ENCODE results near the gene KCND3.

Gene KCND3

DNA sequence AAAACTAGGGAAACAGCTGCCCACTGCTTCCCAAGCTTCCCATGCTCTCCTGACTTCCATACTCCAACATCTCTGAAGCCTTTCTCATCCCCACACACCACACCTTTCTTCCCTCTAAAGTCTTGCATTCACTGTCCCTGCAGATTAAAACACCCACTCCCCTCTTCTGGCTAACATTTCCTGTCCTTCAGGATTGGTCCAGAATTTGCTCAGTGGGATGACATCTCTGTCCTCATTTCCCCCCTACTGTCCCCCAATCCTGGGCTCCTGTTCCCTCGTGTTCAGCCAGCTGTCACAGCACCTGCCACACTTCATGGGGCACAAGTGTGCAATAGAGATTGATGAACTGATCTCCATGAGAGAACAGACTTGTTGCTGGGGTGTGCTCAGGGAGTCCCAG lies 82.7 kb downstream of the KCND3 start:
- Histone ChIP-seq H3K4me3 (ENCODE audit: low read length in 2 of 2) (no peak overlapping the region), H3K27ac (ENCODE audit: low read depth in 2 of 2, low read length in 2 of 2) (no peak overlapping the region), H3K9ac (ENCODE audit: low read depth in 1 of 2, low read length in 2 of 2) (no peak overlapping the region), H3K27me3 (ENCODE audit: control insufficient read depth in 2 of 2, insufficient read depth in 2 of 2, low read length in 2 of 2) (peaks cover 0 to 3% of the 10 kb centered on the region in 2 donors), H3K4me1 (ENCODE audit: control insufficient read depth in 2 of 2, insufficient read depth in 2 of 2, low read length in 2 of 2) (no peaks in the 10 kb centered on the region), H3K9me3 (ENCODE audit: control insufficient read depth in 2 of 2, low read length in 2 of 2) (no peaks in the 10 kb centered on the region), H3K36me3 (ENCODE audit: control insufficient read depth in 2 of 2, insufficient read depth in 2 of 2, low read length in 2 of 2) (no peaks in the 10 kb centered on the region)

DNA sequence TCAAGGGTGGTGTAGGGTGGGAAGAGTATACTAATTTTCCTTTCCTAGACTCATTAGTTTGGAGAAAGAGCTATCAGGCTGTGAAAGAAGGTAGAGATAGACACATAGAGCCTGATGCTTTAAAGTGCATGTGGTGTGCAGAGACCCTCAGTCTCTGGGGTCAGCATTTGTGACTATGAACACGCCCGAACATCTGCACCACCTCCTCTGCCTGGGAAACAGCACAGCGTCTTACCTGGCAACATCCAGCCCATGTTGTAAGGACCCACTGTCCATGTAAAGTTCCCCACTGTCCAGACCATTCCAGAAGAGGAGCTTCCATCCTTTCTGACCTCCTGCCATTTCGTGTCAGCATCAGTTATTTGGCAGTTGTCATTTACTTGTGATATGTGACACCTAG lies 83.4 kb downstream of the KCND3 start:
- H3K27ac ChIP-seq (ENCODE audit: low read depth in 2 of 2, low read length in 2 of 2), result no peak overlapping the region
- H3K4me1 ChIP-seq (ENCODE audit: control insufficient read depth in 2 of 2, insufficient read depth in 2 of 2, low read length in 2 of 2), result no peaks in the 10 kb centered on the region
- H3K36me3 ChIP-seq (ENCODE audit: control insufficient read depth in 2 of 2, insufficient read depth in 2 of 2, low read length in 2 of 2), result no peaks in the 10 kb centered on the region
- H3K4me3 ChIP-seq (ENCODE audit: low read length in 2 of 2), result no peak overlapping the region
- no peaks in the 10 kb centered on the region for H3K9me3 ChIP-seq (ENCODE audit: control insufficient read depth in 2 of 2, low read length in 2 of 2)
- peaks cover 0 to 3% of the 10 kb centered on the region in 2 donors for H3K27me3 ChIP-seq (ENCODE audit: control insufficient read depth in 2 of 2, insufficient read depth in 2 of 2, low read length in 2 of 2)
- no peak overlapping the region for H3K9ac ChIP-seq (ENCODE audit: low read depth in 1 of 2, low read length in 2 of 2)

DNA sequence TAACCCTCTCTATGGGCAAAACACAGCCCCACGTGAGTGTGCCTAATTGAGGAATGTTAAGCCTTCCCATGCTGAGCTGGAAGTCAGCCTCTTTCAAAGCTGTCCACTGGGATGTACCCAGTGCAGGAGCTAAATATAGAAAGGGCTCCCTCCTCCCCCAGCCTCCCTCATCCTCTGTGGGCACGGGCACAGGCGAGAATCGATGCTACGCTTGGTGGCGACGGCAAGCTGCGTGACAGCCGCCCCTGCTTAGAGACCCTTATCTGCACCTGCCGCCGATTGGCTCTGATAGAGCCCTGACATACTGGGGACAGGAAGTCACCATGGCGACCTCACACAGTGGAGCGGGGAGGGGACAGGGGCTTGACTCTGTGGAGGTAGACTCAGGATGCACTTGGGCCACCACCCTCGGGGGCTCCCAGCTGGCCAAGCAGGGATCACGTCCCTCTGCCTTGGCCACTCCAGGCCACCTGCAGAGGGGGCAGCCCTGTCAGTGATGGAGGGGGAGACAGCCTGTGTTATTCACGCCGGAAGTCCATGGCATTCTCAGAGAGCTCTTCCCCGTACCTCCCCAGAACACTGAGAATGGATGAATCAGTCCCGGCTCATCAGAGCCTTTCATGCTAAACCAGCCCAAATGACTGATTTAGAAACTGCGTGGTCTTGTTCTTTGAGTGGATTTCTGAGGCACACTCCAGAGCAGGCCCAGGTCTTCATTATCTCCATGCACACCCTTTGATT lies 84.8 kb downstream of the KCND3 start:
- Histone ChIP-seq H3K27me3 (ENCODE audit: control insufficient read depth in 2 of 2, insufficient read depth in 2 of 2, low read length in 2 of 2) (peaks cover 0 to 3% of the 10 kb centered on the region in 2 donors), H3K36me3 (ENCODE audit: control insufficient read depth in 2 of 2, insufficient read depth in 2 of 2, low read length in 2 of 2) (no peaks in the 10 kb centered on the region), H3K9me3 (ENCODE audit: control insufficient read depth in 2 of 2, low read length in 2 of 2) (no peaks in the 10 kb centered on the region), H3K4me1 (ENCODE audit: control insufficient read depth in 2 of 2, insufficient read depth in 2 of 2, low read length in 2 of 2) (no peaks in the 10 kb centered on the region), H3K27ac (ENCODE audit: low read depth in 2 of 2, low read length in 2 of 2) (no peak overlapping the region), H3K9ac (ENCODE audit: low read depth in 1 of 2, low read length in 2 of 2) (no peak overlapping the region), H3K4me3 (ENCODE audit: low read length in 2 of 2) (no peak overlapping the region)

DNA sequence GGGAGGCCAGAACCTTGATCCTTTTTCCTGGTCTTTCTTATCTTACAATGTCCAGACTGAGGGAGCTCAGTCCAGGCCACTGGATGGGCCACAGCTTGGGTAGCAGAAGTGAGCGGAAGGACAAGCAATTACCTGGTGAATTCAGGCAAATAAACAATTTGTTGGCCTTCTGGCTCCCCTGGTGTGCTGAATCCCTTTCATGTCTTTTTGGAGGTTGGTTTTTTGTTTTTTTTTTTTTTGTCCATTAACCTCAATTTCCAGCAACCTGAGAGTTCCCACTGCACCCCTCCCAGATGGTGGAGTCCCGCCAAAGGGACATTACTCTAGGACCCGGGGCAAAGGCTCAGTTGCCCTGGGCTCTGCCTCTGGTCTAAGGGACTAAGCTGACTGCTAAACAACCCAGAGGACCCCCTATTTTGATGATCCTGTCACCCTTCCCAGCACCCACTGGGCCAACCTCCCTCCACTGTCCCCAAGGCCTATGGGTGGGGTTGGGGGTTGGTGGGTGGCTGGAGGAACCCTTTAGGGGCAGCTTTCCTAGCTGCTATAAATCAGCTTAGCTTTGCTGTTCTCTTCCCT lies 85.5 kb downstream of the KCND3 start:
- Histone ChIP-seq H3K36me3 (ENCODE audit: control insufficient read depth in 2 of 2, insufficient read depth in 2 of 2, low read length in 2 of 2) (no peaks in the 10 kb centered on the region), H3K4me1 (ENCODE audit: control insufficient read depth in 2 of 2, insufficient read depth in 2 of 2, low read length in 2 of 2) (no peaks in the 10 kb centered on the region), H3K9ac (ENCODE audit: low read depth in 1 of 2, low read length in 2 of 2) (no peak overlapping the region), H3K4me3 (ENCODE audit: low read length in 2 of 2) (no peak overlapping the region), H3K27ac (ENCODE audit: low read depth in 2 of 2, low read length in 2 of 2) (no peak overlapping the region), H3K9me3 (ENCODE audit: control insufficient read depth in 2 of 2, low read length in 2 of 2) (no peaks in the 10 kb centered on the region), H3K27me3 (ENCODE audit: control insufficient read depth in 2 of 2, insufficient read depth in 2 of 2, low read length in 2 of 2) (peaks cover 0 to under 1% of the 10 kb centered on the region in 2 donors)

DNA sequence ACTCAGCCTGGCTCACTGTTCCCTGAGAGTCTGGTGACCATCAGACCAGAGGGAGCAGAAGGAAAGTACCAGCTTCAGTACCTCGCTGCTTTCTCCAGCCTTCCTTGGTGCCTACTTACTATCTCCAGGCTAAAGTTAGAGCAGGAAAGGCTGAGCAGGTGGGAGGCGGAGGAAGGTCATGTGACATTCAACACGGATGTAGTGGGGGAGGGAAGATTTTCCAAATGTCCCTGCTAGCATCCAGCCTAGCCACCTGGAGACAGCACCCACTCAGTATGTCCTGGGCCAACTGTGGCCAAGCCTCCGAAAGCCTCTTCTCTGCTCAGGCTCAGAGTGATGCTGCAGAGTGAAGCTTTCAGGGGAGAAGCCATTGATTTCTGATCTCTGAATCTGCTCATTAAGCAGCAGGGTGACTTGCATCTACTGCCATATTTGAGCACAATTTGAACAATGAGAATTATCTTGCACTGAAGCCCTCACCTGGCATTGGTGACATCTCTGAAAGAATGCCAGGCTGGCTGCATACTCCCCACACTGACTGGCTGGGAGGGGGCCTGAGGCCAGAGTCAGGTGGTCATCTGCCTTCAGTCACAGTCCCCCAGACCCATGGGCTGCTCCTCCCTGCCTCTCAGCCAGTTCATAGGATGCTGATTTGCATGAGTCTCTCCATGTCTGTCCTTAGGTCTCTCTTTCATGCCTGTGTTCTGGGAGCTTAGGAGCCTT lies 86.2 kb downstream of the KCND3 start:
- Histone ChIP-seq H3K4me3 (ENCODE audit: low read length in 2 of 2) (no peak overlapping the region), H3K36me3 (ENCODE audit: control insufficient read depth in 2 of 2, insufficient read depth in 2 of 2, low read length in 2 of 2) (no peaks in the 10 kb centered on the region), H3K27me3 (ENCODE audit: control insufficient read depth in 2 of 2, insufficient read depth in 2 of 2, low read length in 2 of 2) (no peaks in the 10 kb centered on the region), H3K9ac (ENCODE audit: low read depth in 1 of 2, low read length in 2 of 2) (no peak overlapping the region), H3K4me1 (ENCODE audit: control insufficient read depth in 2 of 2, insufficient read depth in 2 of 2, low read length in 2 of 2) (no peaks in the 10 kb centered on the region), H3K9me3 (ENCODE audit: control insufficient read depth in 2 of 2, low read length in 2 of 2) (no peaks in the 10 kb centered on the region), H3K27ac (ENCODE audit: low read depth in 2 of 2, low read length in 2 of 2) (no peak overlapping the region)

DNA sequence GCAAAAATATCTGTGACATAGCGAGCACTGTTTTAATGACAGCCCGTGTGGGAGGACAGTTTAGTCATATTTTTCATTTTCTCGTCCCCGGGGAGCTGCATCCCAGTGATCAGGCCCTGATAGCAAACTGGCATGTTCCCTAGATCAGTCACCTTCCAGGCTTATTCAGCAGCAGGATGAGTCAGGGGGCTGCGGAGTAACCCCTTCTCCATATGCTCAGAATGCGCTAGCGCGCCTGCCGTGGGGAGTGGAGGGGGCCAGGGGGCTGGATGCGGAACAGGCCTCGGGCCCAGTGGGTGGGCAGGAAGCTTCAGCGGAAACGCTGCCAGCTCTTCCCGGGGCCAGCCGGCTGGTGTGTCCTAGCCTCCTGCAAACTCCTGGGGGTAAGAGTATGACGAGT lies 94.0 kb downstream of the KCND3 start:
- H3K4me1 ChIP-seq (ENCODE audit: control insufficient read depth in 2 of 2, insufficient read depth in 2 of 2, low read length in 2 of 2), result no peaks in the 10 kb centered on the region
- no peaks in the 10 kb centered on the region for H3K27me3 ChIP-seq (ENCODE audit: control insufficient read depth in 2 of 2, insufficient read depth in 2 of 2, low read length in 2 of 2)
- no peak overlapping the region for H3K27ac ChIP-seq (ENCODE audit: low read depth in 2 of 2, low read length in 2 of 2)
- no peak overlapping the region for H3K4me3 ChIP-seq (ENCODE audit: low read length in 2 of 2)
- H3K36me3 ChIP-seq (ENCODE audit: control insufficient read depth in 2 of 2, insufficient read depth in 2 of 2, low read length in 2 of 2), result no peaks in the 10 kb centered on the region
- no peaks in the 10 kb centered on the region for H3K9me3 ChIP-seq (ENCODE audit: control insufficient read depth in 2 of 2, low read length in 2 of 2)
- H3K9ac ChIP-seq (ENCODE audit: low read depth in 1 of 2, low read length in 2 of 2), result no peak overlapping the region

DNA sequence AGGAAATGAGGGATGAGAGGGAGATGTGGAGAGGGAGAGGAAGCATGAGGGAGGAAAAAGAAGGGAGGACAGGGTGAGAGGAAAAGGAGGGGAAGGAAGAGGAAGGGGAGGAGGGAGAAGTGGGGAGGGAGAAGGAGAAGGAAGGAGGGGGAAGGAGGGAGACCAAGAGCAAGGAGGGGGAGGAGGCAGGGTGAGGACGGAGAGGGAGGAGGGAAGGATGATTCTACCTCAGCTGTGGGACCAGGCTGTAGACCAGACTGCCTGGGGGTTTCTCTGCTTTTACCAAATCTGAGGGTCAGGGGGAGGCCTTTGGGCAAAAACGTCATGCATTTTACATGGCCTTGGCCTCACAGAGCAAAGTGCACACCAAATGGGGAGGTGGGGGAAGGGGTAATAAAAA lies 94.5 kb downstream of the KCND3 start:
- H3K4me3 ChIP-seq (ENCODE audit: low read length in 2 of 2), result no peak overlapping the region
- no peak overlapping the region for H3K9ac ChIP-seq (ENCODE audit: low read depth in 1 of 2, low read length in 2 of 2)
- no peaks in the 10 kb centered on the region for H3K9me3 ChIP-seq (ENCODE audit: control insufficient read depth in 2 of 2, low read length in 2 of 2)
- no peaks in the 10 kb centered on the region for H3K36me3 ChIP-seq (ENCODE audit: control insufficient read depth in 2 of 2, insufficient read depth in 2 of 2, low read length in 2 of 2)
- no peaks in the 10 kb centered on the region for H3K27me3 ChIP-seq (ENCODE audit: control insufficient read depth in 2 of 2, insufficient read depth in 2 of 2, low read length in 2 of 2)
- H3K27ac ChIP-seq (ENCODE audit: low read depth in 2 of 2, low read length in 2 of 2), result no peak overlapping the region
- H3K4me1 ChIP-seq (ENCODE audit: control insufficient read depth in 2 of 2, insufficient read depth in 2 of 2, low read length in 2 of 2), result no peaks in the 10 kb centered on the region

DNA sequence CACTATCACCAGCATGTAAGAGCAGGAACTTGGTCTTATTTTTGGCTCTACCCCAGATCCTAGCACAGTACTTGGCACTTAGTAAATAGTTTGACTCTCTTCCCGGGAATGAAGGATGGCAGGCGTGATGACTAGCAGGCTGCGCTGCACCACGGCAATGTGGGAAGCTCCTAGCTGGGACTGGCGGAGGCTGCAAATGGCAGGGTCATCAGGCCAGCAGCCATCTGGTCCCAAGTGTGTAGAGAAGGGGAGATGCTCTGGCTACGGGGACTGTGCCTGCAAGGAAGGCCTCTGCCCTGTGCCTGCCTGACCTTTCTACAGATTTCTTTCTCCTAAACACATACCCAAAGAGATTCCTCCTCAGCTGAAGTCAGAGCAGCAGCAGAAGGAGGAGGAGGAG lies 95.0 kb downstream of the KCND3 start:
- Histone ChIP-seq H3K9me3 (ENCODE audit: control insufficient read depth in 2 of 2, low read length in 2 of 2) (no peaks in the 10 kb centered on the region), H3K36me3 (ENCODE audit: control insufficient read depth in 2 of 2, insufficient read depth in 2 of 2, low read length in 2 of 2) (no peaks in the 10 kb centered on the region), H3K4me1 (ENCODE audit: control insufficient read depth in 2 of 2, insufficient read depth in 2 of 2, low read length in 2 of 2) (no peaks in the 10 kb centered on the region), H3K4me3 (ENCODE audit: low read length in 2 of 2) (no peak overlapping the region), H3K9ac (ENCODE audit: low read depth in 1 of 2, low read length in 2 of 2) (no peak overlapping the region), H3K27me3 (ENCODE audit: control insufficient read depth in 2 of 2, insufficient read depth in 2 of 2, low read length in 2 of 2) (no peaks in the 10 kb centered on the region), H3K27ac (ENCODE audit: low read depth in 2 of 2, low read length in 2 of 2) (no peak overlapping the region)

DNA sequence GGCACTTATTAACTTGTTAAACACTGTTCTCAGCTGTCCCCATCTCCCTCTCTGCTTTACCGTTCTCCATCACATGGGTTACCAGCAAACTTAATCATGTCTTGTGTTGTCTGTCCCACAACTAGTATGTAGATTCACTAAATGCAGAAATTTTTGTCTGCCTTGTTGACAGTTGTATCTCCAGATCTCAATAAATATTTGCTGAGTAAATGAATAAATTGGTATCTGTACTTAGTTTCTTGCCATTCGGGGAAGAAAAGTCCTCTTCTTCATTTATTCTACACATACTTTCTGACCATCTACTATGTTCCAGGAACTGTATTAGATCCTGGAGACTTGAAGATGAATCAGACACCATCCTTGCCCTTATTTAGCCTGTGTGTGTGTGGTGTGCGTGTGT lies 97.9 kb downstream of the KCND3 start:
- Histone ChIP-seq H3K9ac (ENCODE audit: low read depth in 1 of 2, low read length in 2 of 2) (no peak overlapping the region), H3K36me3 (ENCODE audit: control insufficient read depth in 2 of 2, insufficient read depth in 2 of 2, low read length in 2 of 2) (no peaks in the 10 kb centered on the region), H3K27ac (ENCODE audit: low read depth in 2 of 2, low read length in 2 of 2) (no peak overlapping the region), H3K9me3 (ENCODE audit: control insufficient read depth in 2 of 2, low read length in 2 of 2) (no peaks in the 10 kb centered on the region), H3K4me1 (ENCODE audit: control insufficient read depth in 2 of 2, insufficient read depth in 2 of 2, low read length in 2 of 2) (no peaks in the 10 kb centered on the region), H3K27me3 (ENCODE audit: control insufficient read depth in 2 of 2, insufficient read depth in 2 of 2, low read length in 2 of 2) (peaks cover 0 to 3% of the 10 kb centered on the region in 2 donors), H3K4me3 (ENCODE audit: low read length in 2 of 2) (no peak overlapping the region)

DNA sequence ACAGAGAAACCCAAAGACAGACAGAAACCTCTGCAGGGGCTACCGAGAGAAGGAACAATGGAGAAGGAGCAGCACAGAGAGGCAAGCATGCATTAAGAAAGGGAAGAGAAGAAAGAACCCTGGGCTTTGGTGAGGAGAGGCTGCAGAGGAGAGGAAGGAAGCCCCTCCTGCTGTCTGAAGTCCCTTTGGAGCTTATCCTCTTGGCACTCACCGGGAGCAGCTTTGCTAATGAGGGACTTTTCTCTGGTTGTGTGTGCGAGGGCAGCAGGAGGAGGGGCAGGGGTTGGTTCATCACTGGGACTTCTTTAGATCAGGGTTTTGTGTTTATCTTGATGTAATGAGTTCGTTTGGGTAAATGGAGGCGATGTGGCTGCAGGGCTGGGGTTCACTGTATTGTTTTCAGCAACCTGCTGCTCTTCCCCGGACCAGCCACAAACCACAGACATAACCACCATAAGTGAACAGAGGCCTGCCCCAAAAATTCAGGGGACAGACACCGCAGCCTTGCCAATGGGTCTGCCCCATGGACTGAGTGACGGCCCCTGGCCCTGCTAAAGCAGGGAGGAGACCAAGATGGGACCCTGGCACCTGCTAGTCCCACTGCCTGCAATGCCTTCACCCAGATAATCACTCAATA lies 100.6 kb downstream of the KCND3 start:
- no peaks in the 10 kb centered on the region for H3K36me3 ChIP-seq (ENCODE audit: control insufficient read depth in 2 of 2, insufficient read depth in 2 of 2, low read length in 2 of 2)
- no peaks in the 10 kb centered on the region for H3K9me3 ChIP-seq (ENCODE audit: control insufficient read depth in 2 of 2, low read length in 2 of 2)
- no peak overlapping the region for H3K4me3 ChIP-seq (ENCODE audit: low read length in 2 of 2)
- H3K4me1 ChIP-seq (ENCODE audit: control insufficient read depth in 2 of 2, insufficient read depth in 2 of 2, low read length in 2 of 2), result no peaks in the 10 kb centered on the region
- H3K9ac ChIP-seq (ENCODE audit: low read depth in 1 of 2, low read length in 2 of 2), result no peak overlapping the region
- H3K27me3 ChIP-seq (ENCODE audit: control insufficient read depth in 2 of 2, insufficient read depth in 2 of 2, low read length in 2 of 2), result peaks cover 0 to 3% of the 10 kb centered on the region in 2 donors
- no peak overlapping the region for H3K27ac ChIP-seq (ENCODE audit: low read depth in 2 of 2, low read length in 2 of 2)
